ENCODE results near the gene DROSHA.

DNA sequence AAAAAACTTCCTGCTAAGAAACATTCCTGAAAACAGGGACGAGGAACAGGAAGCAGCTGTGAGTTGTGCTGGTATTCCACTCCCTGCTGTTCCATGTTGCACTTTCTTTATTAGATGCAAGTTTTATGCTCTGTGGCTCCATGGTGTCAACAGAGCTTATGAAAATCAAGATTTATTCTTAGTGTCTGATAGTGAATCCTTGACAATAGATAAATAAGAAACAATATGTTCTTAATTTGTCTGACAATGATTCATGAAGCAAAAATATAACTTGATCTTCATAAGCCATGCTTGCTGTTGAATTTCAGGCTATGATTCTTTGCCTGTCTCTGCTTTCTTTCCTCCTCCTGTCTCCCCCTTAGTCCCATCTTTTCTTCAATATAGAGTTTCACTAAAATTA, 119.6 kb downstream of the DROSHA start:
- TF ChIP-seq POLR2A (IDR thresholded peaks at IDR 0.05; ENCODE audit: control extremely low read depth in 1 of 2, low read depth in 2 of 2, low read length in 2 of 2) (no peak), GTF2F1 (IDR thresholded peaks at IDR 0.05; ENCODE audit: borderline replicate concordance, low read depth, low read length) (no peak), YY1 (IDR thresholded peaks at IDR 0.05; ENCODE audit: low read depth, low read length) (no peak), SP1 (IDR thresholded peaks at IDR 0.05; ENCODE audit: low read depth, low read length) (no peak), SP4 (IDR thresholded peaks at IDR 0.05; ENCODE audit: low read length) (no peak), NRF1 (IDR thresholded peaks at IDR 0.05; ENCODE audit: low read depth, low read length) (no peak), CHD2 (IDR thresholded peaks at IDR 0.05; ENCODE audit: low read length) (no peak), ASH2L (IDR thresholded peaks at IDR 0.05; ENCODE audit: low read length) (no peak)
- TF ChIP-seq, protein P1, sequence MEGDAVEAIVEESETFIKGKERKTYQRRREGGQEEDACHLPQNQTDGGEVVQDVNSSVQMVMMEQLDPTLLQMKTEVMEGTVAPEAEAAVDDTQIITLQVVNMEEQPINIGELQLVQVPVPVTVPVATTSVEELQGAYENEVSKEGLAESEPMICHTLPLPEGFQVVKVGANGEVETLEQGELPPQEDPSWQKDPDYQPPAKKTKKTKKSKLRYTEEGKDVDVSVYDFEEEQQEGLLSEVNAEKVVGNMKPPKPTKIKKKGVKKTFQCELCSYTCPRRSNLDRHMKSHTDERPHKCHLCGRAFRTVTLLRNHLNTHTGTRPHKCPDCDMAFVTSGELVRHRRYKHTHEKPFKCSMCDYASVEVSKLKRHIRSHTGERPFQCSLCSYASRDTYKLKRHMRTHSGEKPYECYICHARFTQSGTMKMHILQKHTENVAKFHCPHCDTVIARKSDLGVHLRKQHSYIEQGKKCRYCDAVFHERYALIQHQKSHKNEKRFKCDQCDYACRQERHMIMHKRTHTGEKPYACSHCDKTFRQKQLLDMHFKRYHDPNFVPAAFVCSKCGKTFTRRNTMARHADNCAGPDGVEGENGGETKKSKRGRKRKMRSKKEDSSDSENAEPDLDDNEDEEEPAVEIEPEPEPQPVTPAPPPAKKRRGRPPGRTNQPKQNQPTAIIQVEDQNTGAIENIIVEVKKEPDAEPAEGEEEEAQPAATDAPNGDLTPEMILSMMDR (IDR thresholded peaks at IDR 0.05; ENCODE audit: control extremely low read depth in 1 of 3, insufficient read depth in 1 of 3, low read depth in 1 of 3, low read length in 3 of 3) = no peak
- TF ChIP-seq, protein P2, sequence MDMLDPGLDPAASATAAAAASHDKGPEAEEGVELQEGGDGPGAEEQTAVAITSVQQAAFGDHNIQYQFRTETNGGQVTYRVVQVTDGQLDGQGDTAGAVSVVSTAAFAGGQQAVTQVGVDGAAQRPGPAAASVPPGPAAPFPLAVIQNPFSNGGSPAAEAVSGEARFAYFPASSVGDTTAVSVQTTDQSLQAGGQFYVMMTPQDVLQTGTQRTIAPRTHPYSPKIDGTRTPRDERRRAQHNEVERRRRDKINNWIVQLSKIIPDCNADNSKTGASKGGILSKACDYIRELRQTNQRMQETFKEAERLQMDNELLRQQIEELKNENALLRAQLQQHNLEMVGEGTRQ (IDR thresholded peaks at IDR 0.05; ENCODE audit: low read length) = no peak
- TF ChIP-seq, protein P3, sequence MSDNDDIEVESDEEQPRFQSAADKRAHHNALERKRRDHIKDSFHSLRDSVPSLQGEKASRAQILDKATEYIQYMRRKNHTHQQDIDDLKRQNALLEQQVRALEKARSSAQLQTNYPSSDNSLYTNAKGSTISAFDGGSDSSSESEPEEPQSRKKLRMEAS (IDR thresholded peaks at IDR 0.05) = no peak

Measured in H1 (cell line).